Activated gamma-delta T cell (primary cell): Measurements from ENCODE around the gene RHOXF2B.
"Not testable (repeated sequence)": the region's sequence is repeated elsewhere in the genome, so short reads cannot be mapped to it uniquely, and the experiment has no call there.

ENCODE experiments used
- DNase-seq: peaks from one replicate; lab custom pipeline; 2025; lab: John Stamatoyannopoulos, UW
- total RNA-seq, 2 donors: gene quantifications; one replicate each; lab custom pipeline; 2026; lab: John Stamatoyannopoulos, UW

The RHOXF2B gene
- 0 reads per million in 2 donors for total RNA-seq

DNA sequence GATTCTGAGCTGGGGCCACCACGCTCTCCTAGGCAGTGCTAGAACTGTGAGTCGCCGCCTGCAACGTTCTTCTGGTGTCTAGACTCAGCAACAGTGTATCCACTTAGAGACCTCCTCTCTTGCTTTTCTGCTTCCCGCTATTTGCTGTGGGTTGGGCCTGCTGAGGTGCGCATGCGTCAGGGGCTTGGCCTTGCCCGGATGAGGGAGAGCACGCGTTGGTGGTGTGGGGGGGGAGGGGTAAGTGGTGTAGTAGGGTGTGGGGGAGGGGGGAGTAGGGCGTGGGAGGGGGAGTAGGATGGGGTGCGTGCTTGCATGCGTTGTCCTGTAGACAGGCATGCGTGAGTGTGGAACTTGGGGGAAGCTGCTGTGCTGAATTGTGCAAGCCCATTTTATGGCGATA lies at the start of gene RHOXF2B:
Gene RHOXF2B, minus strand, starts transcription at position 101 of the 400 bp plus-strand sequence. CDS start 138 bp downstream, outside the sequence.
- not testable (repeated sequence) for DNase-seq

DNA sequence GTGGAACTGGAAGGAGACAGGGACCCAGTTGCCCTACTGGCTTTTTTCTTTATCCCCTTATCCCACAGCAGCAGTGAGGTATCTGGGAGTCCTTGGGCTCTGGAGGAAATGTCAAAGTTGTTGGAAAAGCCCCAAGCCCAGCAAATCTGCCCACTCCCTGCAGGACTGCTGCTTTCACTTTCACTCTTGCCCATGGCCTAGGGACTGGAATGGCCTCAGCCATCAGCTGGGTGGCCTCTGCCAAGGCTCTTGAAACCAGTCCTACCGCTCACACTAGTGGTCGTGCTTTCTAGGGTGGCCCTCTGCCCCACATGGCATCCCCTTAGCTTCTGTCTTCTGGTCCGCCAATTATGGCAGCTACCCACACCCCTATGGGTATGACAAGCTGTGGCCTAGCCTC lies 48.0 kb upstream of the RHOXF2B start:
- no peak for DNase-seq

DNA sequence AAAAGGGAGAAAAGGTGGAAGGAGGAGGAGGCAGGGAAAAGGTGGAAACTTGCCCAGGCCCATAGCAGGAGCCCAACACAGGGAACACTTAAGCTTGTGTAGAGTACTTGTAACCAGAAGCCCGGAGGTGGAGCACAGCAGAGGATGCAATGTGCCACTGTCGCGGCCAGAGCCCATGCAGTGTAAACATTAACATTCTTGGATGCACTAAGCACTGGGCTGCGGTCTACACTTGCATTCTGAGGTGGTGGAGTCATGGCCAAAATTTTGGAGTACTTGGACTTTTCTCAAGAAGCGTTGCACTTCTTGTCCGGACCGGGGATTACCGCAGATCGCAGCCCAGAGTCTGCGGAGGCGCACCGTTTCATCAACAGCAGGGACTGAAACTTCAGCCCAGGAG lies 42.7 kb upstream of the RHOXF2B start:
- DNase-seq, result no peak

DNA sequence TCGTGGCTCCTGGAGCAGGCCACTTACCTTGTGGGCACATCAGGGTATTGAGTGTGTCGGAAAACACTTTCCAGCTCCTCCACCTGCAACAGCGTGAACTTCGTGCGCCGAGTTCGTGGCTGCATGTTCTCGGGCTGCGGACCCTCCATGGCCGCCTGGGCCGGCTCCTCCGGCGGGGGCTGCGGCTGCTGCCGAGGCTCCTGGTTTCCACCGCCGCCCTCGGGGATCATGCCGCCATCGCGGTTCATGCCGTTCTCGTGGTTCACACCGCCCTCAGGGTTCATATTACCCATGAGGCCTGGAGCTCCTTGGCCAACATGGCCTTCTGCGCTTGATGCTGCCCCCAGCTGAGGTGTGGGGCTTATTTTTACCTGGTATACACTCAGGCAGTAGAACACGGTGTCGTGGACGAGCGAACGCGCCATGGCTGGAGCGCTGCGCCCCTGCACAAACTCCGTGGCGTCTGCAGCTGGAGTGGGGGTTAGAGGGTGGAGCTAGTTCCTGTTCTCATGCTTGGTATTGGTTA lies 38.0 kb upstream of the RHOXF2B start, which contains the start of gene RHOXF1:
Gene RHOXF1, minus strand, starts transcription at position 476 of the 526 bp plus-strand sequence. Its CDS starts 51 bp downstream, at position 425.
- DNase-seq, result no peak

DNA sequence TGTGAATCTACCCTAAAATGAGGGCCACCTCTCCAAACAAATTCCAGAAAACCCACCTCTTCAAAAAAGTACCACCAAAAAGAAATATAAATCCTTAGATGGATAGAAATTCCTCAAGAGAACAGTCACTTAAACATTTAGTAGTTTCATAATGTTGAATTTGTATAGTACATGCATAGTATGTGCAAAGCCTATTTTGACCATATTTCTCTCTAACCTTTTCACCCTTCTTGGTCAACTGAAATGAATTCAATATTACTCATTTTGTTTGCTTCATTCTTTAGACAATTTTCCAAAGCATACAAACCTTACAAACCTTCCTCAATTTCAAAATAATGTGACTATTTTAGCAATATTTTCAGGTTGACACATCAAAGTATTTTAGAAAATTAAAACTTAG lies 34.1 kb upstream of the RHOXF2B start:
- no peak for DNase-seq

DNA sequence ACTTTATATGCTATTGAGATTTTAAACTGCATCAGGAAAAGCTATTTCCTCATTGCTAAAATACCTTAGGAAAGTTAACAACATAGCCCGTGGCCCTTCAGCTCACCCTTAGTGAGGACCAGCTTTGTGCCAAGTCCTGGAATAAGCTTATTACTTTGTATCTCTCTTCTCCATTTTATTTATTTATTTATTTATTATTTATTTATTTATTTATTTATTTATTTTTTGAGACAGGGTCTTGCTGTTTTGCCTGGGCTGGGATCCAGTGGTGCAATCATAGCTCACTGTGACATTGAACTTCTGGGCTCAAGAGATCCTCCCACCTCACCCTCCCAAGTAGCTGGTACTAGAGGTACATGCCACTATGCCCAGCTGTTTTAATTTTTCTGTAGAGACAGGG lies 31.9 kb upstream of the RHOXF2B start:
- DNase-seq, result no peak

DNA sequence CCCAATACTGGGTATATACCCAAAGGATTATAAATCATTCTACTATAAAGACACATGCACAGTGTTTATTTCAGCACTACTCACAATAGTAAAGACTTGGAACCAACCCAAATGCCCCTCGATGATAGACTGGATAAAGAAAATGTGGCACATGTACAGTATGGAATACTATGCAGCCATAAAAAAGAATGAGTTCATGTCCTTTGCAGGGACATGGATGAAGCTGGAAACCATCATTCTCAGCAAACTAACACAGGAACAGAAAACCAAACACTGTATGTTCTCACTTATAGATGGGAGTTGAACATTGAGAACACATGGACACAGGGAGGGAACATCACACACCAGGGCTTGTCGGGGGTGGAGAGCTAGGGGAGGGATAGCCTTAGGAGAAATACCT lies 27.2 kb upstream of the RHOXF2B start:
- not testable (repeated sequence) for DNase-seq

DNA sequence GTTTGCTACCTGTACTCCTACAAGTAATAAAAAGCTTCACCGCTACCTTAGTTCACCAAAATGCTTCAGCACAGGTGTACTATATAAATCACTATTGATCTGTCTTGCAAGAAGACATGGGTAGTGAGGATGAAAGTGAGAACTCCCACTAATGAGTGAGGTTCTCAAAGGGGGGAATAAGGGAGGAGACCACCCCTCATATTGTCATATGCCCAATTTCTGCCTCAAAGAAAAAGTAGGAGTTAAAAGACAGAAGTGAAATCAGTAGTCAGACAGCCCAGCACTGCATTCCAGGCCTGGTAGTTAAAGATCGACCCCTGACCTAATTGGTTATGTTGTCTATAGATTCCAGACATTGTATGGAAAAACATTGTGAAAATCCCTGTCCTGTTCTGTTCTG lies 23.6 kb upstream of the RHOXF2B start:
- DNase-seq, result not testable (repeated sequence)

DNA sequence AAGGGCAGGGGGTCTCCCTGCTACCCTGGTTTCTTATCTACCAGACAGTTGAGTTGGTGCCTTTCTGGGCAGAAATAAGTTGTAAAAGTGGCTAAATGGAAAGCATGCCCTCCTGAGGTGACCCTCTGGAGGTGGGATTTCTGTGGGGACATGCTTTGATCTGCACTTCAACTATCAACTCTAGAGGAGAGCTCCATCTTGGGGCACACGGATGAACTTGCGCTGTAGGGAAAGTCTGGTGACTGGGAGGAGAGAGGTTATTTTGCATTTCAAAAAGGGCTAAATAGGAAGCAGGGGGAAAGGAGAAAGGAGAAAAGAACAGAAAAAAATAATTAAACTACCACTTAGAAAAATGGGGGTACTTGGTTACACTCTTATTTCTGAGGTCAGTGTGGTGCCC lies 12.7 kb upstream of the RHOXF2B start:
- DNase-seq, result no peak

DNA sequence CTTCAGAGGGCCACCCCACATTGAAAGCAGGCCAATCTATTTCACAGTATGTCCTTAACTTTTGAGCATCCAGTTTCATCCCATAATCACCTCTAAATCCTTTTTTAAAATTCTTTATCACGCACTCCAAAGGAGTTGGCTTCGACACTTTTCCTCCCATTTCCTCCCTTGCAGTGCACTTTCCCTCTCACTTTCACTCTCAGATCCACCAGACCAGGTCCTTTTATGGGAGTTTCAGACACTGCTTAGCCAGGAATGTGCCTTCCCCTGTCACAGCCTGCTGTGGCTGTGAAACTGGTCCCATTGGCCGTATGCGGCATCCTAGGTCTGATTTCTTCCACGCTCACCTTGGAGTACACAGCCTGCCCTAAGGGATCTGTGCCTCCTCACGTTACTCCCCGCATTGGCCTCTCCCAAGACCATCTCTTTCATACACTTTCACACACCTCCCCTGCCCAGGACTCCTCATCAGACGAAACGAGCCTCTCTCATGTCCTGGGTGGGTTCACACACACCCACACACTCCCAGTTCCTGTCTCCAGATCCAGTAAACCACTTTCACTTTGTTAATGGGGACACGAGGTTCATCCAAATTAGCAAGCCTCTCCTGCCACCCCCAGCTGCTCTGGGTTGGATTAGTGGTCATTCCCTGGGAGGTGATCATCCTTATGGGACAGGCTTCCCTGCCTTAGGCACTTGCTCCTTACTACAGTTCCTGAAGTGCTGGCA lies 10.0 kb upstream of the RHOXF2B start:
- DNase-seq, result no peak

DNA sequence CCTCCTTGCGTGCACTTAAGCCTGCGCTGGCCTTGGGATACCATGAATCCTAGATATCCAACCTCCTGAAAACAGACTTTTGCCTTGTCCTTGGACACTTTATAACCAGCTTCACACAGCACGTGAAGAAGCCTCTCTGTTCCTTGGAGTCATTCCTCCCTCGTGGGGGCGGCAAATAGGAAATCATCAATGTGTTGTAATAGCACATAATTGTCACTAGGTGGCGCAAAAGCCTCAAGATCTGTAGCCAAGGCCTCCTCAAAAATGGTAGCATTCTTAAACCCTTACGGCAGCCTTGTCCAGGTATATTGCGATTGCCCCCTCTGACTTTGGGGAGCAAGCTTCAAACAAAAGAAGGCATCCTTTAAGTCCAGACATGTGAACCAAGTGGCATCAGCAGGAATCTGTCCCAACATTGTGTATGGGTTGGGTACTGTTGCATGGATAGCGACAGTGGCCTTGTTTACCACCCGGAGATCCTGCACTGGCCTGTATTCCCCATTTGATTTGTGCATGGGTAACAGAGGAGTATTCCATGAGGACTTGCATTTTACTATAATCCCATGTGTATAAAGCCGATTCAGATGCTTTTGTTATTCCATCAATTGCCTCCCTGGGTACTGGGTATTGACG lies 8.2 kb upstream of the RHOXF2B start:
- not testable (repeated sequence) for DNase-seq

DNA sequence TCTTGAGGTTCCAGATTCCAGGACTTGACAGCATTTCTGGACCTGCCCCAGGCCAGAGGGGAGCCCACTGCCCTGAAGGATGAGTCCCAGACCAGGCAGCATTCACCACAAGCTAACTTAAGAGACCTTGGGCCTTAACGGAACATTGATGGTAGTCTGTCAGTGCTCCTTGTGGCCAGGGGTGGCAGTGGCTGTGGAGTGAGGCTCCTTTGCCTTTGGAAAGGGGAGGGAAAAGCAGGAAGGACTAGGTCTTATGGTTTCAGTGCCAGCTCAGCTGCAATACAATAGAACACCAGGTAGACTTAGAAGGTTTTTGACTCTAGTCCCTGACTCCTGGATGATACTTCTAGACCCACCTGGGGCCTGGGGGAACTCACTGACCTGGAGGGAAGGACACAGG lies 11.3 kb downstream of the RHOXF2B start:
- not testable (repeated sequence) for DNase-seq

DNA sequence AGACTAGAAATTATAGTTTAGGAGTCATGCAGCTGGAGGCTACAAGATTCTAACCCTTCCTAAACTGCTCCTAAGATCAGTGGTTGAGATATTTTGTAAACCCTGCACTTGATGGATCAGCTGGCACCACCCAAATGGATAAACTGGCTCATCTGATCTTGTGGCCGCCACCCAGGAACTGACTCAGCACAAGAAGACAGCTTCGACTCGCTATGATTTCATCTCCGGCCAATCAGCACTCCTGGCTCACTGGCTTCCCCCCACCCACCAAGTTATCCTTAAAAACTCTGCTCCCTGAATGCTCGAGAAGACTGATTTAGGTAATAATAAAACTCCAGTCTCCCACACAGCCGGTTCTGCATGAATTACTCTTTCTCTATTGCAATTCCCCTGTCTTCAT lies 34.8 kb downstream of the RHOXF2B start:
- not testable (repeated sequence) for DNase-seq

DNA sequence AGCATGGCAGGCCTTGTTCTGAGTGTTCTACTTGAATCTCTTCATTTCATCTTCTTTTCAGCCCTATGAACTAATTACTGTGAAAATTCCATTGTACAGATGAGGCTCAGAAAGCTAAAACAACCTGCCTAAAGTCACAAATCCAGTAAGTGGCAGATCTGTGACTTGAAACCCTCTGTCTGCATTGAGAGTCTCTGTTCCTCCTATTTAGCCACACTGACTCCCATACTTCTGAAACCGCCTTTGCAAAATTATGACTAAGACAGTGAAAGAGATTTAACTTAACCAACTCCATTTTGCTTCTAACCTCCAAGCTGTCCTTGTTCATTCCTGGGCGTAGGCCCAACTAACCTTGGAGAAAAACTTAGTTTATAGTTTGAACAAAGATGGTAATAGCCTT lies 35.2 kb downstream of the RHOXF2B start:
- not testable (repeated sequence) for DNase-seq

DNA sequence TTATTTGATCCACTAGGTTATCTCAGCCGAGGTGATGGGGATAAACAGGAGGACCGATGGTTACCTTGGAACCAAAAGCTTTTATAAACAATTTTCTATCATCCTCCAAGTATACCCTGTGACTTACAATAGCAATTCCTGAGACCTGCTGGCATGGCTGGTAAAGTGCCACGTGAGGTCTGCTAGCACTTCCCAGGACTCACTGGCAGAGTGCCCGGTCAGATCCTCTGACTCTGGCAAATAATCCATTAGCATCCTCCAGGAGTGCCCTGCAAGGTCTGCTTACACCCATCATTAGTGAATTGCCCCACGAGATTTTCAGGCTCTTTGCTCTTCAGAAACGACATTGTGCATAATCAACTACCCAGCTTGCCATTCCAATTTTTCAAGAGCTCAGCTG lies 37.3 kb downstream of the RHOXF2B start:
- not testable (repeated sequence) for DNase-seq

DNA sequence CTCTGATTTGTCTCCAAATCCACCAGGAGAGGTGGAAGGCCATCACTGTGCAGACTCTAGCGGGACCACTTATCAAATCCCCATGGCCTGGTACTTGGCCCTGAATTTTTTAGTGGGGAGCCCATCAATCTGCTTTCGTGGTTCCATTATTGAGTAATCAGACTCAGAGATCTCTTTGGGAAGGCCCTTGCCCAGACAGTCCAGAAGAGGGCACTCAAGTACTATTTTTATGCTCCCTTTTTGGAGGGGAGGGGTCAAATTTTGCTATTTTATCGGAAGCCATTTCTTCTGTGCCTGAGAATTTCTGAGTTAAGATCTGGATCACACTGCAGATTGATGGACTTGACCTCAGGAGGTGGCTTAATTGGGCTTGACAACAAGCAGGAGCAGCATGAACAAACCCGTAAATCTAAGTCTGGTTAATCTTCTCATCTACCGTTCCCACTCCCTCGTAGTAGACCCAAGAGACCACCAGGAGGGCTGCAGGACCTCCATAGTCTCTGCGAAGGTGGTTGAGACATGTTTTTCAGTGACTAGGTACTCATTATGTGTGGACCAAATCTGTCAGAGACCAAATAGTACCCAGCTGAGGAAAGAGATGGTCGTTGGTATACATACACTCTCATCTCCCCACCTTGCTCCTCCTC lies 38.3 kb downstream of the RHOXF2B start:
- not testable (repeated sequence) for DNase-seq

DNA sequence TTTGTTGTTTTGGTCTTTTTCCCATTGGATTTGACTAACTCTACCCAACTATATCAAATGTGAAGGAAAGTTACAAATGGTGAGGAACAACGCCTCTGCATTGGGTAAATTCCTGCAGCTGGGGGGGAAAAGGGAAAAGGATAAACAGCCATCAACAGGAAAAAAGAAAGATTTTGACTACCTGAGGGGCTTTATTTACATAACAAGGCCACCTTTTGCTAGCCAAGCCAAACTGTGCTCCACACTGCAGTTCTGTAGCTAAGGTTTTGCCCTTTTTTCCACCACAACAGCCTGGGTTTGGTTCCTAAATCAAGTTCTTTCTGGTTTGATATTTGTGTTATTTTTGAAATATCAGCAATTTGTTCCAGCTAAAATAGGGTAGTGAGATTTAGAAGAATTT lies 40.8 kb downstream of the RHOXF2B start:
- DNase-seq, result no peak

DNA sequence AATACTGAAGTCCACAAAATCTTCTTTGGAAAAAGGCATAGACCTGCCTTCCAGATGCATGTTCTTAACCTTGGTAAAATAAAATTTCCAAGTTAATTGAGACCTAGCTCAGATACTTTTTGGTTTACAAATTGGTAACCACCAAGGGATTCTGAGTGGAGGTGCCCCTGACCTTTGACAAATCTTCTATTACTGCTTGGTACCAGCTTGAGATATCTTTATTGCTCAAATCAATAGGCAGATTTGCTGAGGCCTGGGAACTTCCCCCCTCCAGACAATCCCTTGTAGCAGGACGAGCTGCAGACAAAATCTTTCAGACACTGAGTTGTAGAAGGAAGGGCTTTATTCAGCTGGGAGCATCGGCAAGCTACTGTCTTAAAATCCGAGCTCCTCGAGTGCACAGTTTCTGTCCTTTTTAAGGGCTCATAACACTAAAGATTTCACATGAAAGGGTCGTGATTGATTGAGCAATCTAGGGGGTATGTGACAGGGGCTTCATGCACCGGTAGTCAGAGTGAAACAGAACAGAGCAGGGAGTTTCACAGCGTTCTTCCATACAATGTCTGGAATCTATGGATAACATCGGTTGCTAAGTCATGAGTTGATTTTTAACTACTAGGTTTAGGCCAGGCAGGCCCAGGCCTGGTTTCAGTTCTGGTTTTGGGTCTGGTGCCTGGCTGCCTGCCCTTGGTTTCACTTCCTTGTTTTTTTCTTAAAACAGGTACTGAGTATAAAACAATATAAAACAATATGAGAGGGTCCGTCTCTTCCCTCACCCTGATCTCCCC lies 41.8 kb downstream of the RHOXF2B start:
- not testable (repeated sequence) for DNase-seq

DNA sequence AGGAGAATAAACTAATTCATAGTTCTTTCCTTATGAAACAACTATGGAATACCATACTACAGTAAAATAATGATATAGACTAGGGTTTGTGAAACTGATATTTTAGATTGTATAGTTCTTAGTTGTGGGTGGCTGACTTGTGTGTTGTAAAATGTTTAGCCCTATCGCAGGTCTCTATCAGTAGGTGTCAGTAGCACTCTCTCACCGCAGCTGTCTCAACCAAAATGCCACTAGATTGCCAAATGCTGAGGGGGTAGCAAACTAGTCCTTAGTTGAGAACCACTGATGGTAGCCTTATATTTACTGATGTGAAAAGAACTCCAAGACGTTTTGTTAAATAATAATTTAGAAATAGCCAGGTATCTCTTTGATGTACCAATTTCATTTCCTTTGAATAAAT lies 48.1 kb downstream of the RHOXF2B start:
- DNase-seq, result no peak

DNA sequence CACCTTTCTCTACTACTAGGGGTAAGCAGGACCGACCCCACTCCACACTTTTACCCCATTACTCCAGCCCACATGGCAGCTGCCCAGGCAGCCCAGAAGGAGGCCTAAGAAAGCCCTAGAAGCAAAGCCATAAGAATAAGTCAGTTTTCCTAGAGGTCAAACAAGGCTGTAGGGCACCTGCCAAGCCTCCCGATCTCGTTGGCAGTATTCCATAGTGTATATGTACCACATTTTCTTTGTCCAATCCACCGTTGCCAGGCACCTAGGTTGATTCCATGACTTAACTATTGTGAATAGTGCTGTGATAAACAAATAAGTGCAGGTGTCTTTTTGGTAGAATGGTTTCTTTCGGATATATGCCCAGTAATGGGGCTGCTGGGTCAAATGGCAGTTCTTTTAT lies 54.2 kb downstream of the RHOXF2B start:
- DNase-seq, result no peak

DNA sequence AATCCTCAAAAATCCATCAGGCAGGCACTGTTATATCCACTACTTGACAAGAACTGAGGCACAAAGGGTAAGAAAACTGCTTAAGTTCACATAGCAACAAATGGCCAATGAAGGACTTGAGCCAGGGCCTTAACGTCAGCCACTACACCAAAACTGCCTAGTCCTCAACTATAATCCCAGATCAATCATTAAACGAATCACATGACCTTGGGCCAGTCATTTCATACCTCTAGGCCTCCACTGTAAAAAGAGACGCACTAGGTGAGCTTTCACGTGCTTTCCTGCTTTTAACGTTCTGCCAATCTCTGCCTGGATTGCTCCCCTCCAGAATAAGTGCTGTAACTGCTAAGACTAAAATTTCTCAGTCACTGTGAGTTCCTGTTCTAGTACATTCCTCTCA lies 54.7 kb downstream of the RHOXF2B start:
- DNase-seq, result no peak
